H1 (cell line): ENCODE measurements around the gene RPUSD1. TPM values are rescaled to one million over a fixed set of nuclear protein-coding genes. Genes with fewer than 3 reads are reported as not detected.

ENCODE experiments used
- CTCF ChIA-PET: fragments of 300-600 bp; sonication (Branson Sonifier 250); formaldehyde crosslinking; loops from one replicate; lab custom pipeline; 2021; ENCODE audit not compliant: partially characterized antibody; lab: Charles Lee
- POLR2A ChIA-PET: fragments of 300-600 bp; sonication (Branson Sonifier 250); formaldehyde crosslinking; loops from one replicate; lab custom pipeline; 2021; ENCODE audit warnings: inconsistent platforms; ENCODE audit not compliant: partially characterized antibody; lab: Charles Lee
- DNase-seq, 2 experiments: peaks; one replicate each; pipeline versions ENCODE4 v3.0.0 to v3.0.0-alpha.2; 2010 to 2022; ENCODE audit warnings: low spot score in 2 of 2, low read depth in 1 of 2, mixed read lengths in 1 of 2
- FAIRE-seq: peaks from 2 replicates; lab custom pipeline; 2011; peaks lifted over from hg19 to GRCh38; lab: Jason Lieb, UNC
- H2AFZ ChIP-seq: 2 replicates; pipeline ENCODE4 v1.8.1; 2012; ENCODE audit warnings: low read length, inconsistent platforms
- H2AK5ac ChIP-seq: 2 replicates; pipeline ENCODE4 v1.6.1; 2013; ENCODE audit warnings: low read depth, low read length
- H2BK120ac ChIP-seq: replicated peaks from 2 replicates; pipeline ENCODE3; 2013; ENCODE audit warnings: low read depth, low read length, inconsistent platforms
- H2BK12ac ChIP-seq: 2 replicates; pipeline ENCODE4 v1.6.1; 2013; ENCODE audit warnings: low read depth, low read length
- H2BK15ac ChIP-seq: 2 replicates; pipeline ENCODE4 v1.6.1; 2013; ENCODE audit warnings: low read length
- H2BK20ac ChIP-seq: 2 replicates; pipeline ENCODE4 v1.6.1; 2013; ENCODE audit warnings: low read length
- H2BK5ac ChIP-seq: 2 replicates; pipeline ENCODE4 v1.6.1; 2013; ENCODE audit warnings: low read depth, low read length
- H3K14ac ChIP-seq: 2 replicates; pipeline ENCODE4 v1.6.1; 2013; ENCODE audit warnings: inconsistent platforms; ENCODE audit not compliant: insufficient read length
- H3K18ac ChIP-seq: 2 replicates; pipeline ENCODE4 v1.6.1; 2013; ENCODE audit warnings: low read length; ENCODE audit errors: extremely low read depth
- H3K23ac ChIP-seq: 2 replicates; pipeline ENCODE4 v1.6.1; 2013; ENCODE audit warnings: inconsistent platforms; ENCODE audit not compliant: insufficient read length
- H3K23me2 ChIP-seq: 2 replicates; pipeline ENCODE4 v1.6.1; 2013; ENCODE audit warnings: low read depth, low read length
- H3K27ac ChIP-seq: 2 replicates; pipeline ENCODE4 v1.6.1; 2011; ENCODE audit warnings: low read depth, low read length, inconsistent platforms
- H3K27me3 ChIP-seq, 4 experiments: replicated peaks in 1 of 4; 1 replicate in 1 of 4; 2 replicates in 3 of 4; pipeline versions ENCODE4 v1.6.1 to v1.8.1; 2011 to 2013; ENCODE audit warnings: low read length in 3 of 4, mild to moderate bottlenecking in 3 of 4, inconsistent platforms in 2 of 4, mixed read lengths in 2 of 4, moderate library complexity in 1 of 4; ENCODE audit not compliant: control insufficient read depth in 3 of 4, insufficient read depth in 3 of 4; ENCODE audit errors: extremely low read depth in 1 of 4
- H3K36me3 ChIP-seq, 4 experiments: 2 replicates each; pipeline versions ENCODE4 v1.6.1 to v1.8.1; 2011 to 2013; ENCODE audit warnings: mild to moderate bottlenecking in 4 of 4, low read length in 3 of 4, moderate library complexity in 2 of 4, control low read depth in 1 of 4, inconsistent platforms in 1 of 4; ENCODE audit not compliant: insufficient read depth in 4 of 4, control insufficient read depth in 2 of 4
- H3K4ac ChIP-seq: replicated peaks from 2 replicates; pipeline ENCODE3; 2013; ENCODE audit warnings: low read length, low read depth, mixed read lengths, inconsistent platforms; ENCODE audit not compliant: insufficient read length
- H3K4me1 ChIP-seq, 4 experiments: replicated peaks in 1 of 4; 1 replicate in 1 of 4; 2 replicates in 3 of 4; pipeline versions ENCODE4 v1.6.1 to v1.8.1; 2011 to 2013; ENCODE audit warnings: low read length in 3 of 4, inconsistent platforms in 2 of 4, mixed read lengths in 1 of 4; ENCODE audit not compliant: insufficient read depth in 4 of 4, control insufficient read depth in 3 of 4
- H3K4me2 ChIP-seq, 2 experiments: 2 replicates each; pipeline versions ENCODE4 v1.6.1 to v1.8.1; 2011 to 2013; ENCODE audit warnings: low read depth in 2 of 2, low read length in 2 of 2, control low read depth in 1 of 2, inconsistent platforms in 1 of 2, mild to moderate bottlenecking in 1 of 2; ENCODE audit not compliant: insufficient read depth in 1 of 2
- H3K4me3 ChIP-seq, 4 experiments: fragments of 200-600, 300-600 bp in 1 of 4; sonication (generic), shearing (Covaris generic), sonication (Bioruptor Twin) in 1 of 4; 2 replicates each; pipeline versions ENCODE4 v1.5.1 to v1.8.1; 2011 to 2016; ENCODE audit warnings: low read length in 4 of 4, low read depth in 3 of 4, control low read depth in 2 of 4, inconsistent platforms in 2 of 4, mild to moderate bottlenecking in 2 of 4, mixed read lengths in 1 of 4, moderate library complexity in 1 of 4; ENCODE audit not compliant: insufficient read depth in 2 of 4; ENCODE audit errors: extremely low read depth in 1 of 4
- H3K56ac ChIP-seq: replicated peaks from 2 replicates; pipeline ENCODE3; 2013; ENCODE audit warnings: low read depth, mild to moderate bottlenecking, mixed read lengths, low read length, inconsistent platforms; ENCODE audit not compliant: insufficient read length
- H3K79me1 ChIP-seq: 2 replicates; pipeline ENCODE4 v1.6.1; 2013; ENCODE audit warnings: low read depth, low read length, control low read depth
- H3K79me2 ChIP-seq, 2 experiments: 2 replicates each; pipeline versions ENCODE4 v1.6.1 to v1.8.1; 2012 to 2013; ENCODE audit warnings: low read length in 2 of 2, mild to moderate bottlenecking in 2 of 2, inconsistent platforms in 1 of 2; ENCODE audit not compliant: insufficient read depth in 2 of 2, control insufficient read depth in 1 of 2
- H3K9ac ChIP-seq, 4 experiments: replicated peaks in 1 of 4; 1 replicate in 1 of 4; 2 replicates in 3 of 4; pipeline versions ENCODE4 v1.6.1 to v1.8.1; 2011 to 2013; ENCODE audit warnings: low read depth in 3 of 4, low read length in 3 of 4, control low read depth in 2 of 4, mild to moderate bottlenecking in 2 of 4, moderate library complexity in 2 of 4, inconsistent platforms in 1 of 4; ENCODE audit errors: extremely low read depth in 1 of 4
- H3K9me3 ChIP-seq, 2 experiments: 2 replicates each; pipeline versions ENCODE4 v1.6.1 to v1.8.1; 2012 to 2013; ENCODE audit warnings: mild to moderate bottlenecking in 2 of 2, moderate library complexity in 2 of 2, control low read depth in 1 of 2, inconsistent platforms in 1 of 2, low read depth in 1 of 2, low read length in 1 of 2, mixed read lengths in 1 of 2; ENCODE audit not compliant: insufficient read depth in 2 of 2
- H4K20me1 ChIP-seq, 2 experiments: replicated peaks in 1 of 2; 2 replicates each; pipeline versions ENCODE3 to v1.8.1; 2011 to 2013; ENCODE audit warnings: inconsistent platforms in 2 of 2, low read length in 2 of 2, mild to moderate bottlenecking in 1 of 2; ENCODE audit not compliant: insufficient read depth in 2 of 2, control insufficient read depth in 1 of 2
- H4K5ac ChIP-seq: 2 replicates; pipeline ENCODE4 v1.6.1; 2013; ENCODE audit warnings: low read length, low read depth, mixed read lengths, inconsistent platforms; ENCODE audit not compliant: insufficient read length
- H4K8ac ChIP-seq: 2 replicates; pipeline ENCODE4 v1.8.0; 2013; ENCODE audit warnings: mild to moderate bottlenecking, moderate library complexity, low read length, inconsistent platforms; ENCODE audit not compliant: insufficient read depth; ENCODE audit errors: extremely low read depth
- H4K91ac ChIP-seq: replicated peaks from 2 replicates; pipeline ENCODE3; 2013; ENCODE audit warnings: low read length, mixed read lengths, inconsistent platforms; ENCODE audit not compliant: insufficient read length
- BACH1 ChIP-seq: IDR thresholded peaks from 2 replicates; pipeline ENCODE4 v1.6.1; 2012; ENCODE audit warnings: low read length, improper control_type of control experiment
- BRCA1 ChIP-seq: IDR thresholded peaks from 2 replicates; pipeline ENCODE4 v1.6.1; 2012; ENCODE audit warnings: low read depth, low read length, improper control_type of control experiment
- CHD2 ChIP-seq: IDR thresholded peaks from 2 replicates; pipeline ENCODE4 v1.6.1; 2012; ENCODE audit warnings: low read length, improper control_type of control experiment
- CREB1 ChIP-seq: IDR thresholded peaks from 2 replicates; pipeline ENCODE4 v1.6.1; 2012; ENCODE audit warnings: inconsistent platforms
- EGR1 ChIP-seq: IDR thresholded peaks from 2 replicates; pipeline ENCODE4 v1.6.1; 2011; ENCODE audit warnings: low read depth, low read length, borderline replicate concordance
- KDM1A ChIP-seq: fragments of 200-600, 300-600 bp; sonication (generic); IDR thresholded peaks from 2 replicates; pipeline ENCODE4 v1.7.1; 2016; ENCODE audit warnings: mild to moderate bottlenecking, low read length, borderline replicate concordance
- KDM4A ChIP-seq: IDR thresholded peaks from one replicate; pipeline ENCODE4 v1.7.1; 2012; ENCODE audit warnings: low read depth, mild to moderate bottlenecking, moderate library complexity, low read length, inconsistent platforms; ENCODE audit not compliant: severe bottlenecking
- SIN3A ChIP-seq, 2 experiments: IDR thresholded peaks in 1 of 2; conservative IDR thresholded peaks in 1 of 2; 2 replicates each; pipeline ENCODE4 v1.6.1; 2011 to 2012; ENCODE audit warnings: low read length in 2 of 2, improper control_type of control experiment in 1 of 2, low read depth in 1 of 2, mild to moderate bottlenecking in 1 of 2
- TBP ChIP-seq: IDR thresholded peaks from 2 replicates; pipeline ENCODE4 v1.6.1; 2011; ENCODE audit warnings: low read depth, low read length, improper control_type of control experiment
- WGBS, 2 experiments: shearing (Covaris generic) in 1 of 2; methylation state at CpG; one replicate each; pipeline versions ENCODE4 v1.1.6 to v1.1.7; 2013 to 2015; ENCODE audit warnings: low lambda C conversion rate in 2 of 2, mixed read lengths in 2 of 2, inconsistent platforms in 1 of 2, low coverage in 1 of 2, missing lambda C conversion rate in 1 of 2; ENCODE audit not compliant: insufficient replicate concordance in 2 of 2, insufficient coverage in 1 of 2, insufficient read length in 1 of 2; ENCODE audit errors: extremely low coverage in 1 of 2, missing lambda C conversion rate in 1 of 2; 5-methylcytosine and 5-hydroxymethylcytosine counted together
- polyA plus RNA-seq, 7 experiments: library from polyadenylated mRNA; depleted of rRNA in 3 of 7; stranded (reverse) in 5 of 7; unstranded in 2 of 7; fragments of >200 nt in 5 of 7; fragments of 200-250 nt in 2 of 7; gene quantifications; 1 replicate in 5 of 7; 2 replicates in 1 of 7; 4 replicates in 1 of 7; pipeline versions ENCODE4 v1.2.1 to v1.2.3, GENCODE V29; 2011 to 2013; ENCODE audit warnings: missing spikeins in 2 of 7, mixed read lengths in 2 of 7
- total RNA-seq: library from RNA; stranded (reverse); fragmentation: NEBNext Ultra II Directional; extraction: Animal tissue kit (Norgen Biotek cat#: 25700); gene quantifications from 2 replicates; pipeline ENCODE4 v1.2.1, GENCODE V29; 2021

RPUSD1 gene
- total and polyA plus RNA-seq, 2 of the 8 experiments (the other 6 are each of a cell fraction or from before 2014, with no cell fraction given), result 32.2 to 61.8 TPM

DNA sequence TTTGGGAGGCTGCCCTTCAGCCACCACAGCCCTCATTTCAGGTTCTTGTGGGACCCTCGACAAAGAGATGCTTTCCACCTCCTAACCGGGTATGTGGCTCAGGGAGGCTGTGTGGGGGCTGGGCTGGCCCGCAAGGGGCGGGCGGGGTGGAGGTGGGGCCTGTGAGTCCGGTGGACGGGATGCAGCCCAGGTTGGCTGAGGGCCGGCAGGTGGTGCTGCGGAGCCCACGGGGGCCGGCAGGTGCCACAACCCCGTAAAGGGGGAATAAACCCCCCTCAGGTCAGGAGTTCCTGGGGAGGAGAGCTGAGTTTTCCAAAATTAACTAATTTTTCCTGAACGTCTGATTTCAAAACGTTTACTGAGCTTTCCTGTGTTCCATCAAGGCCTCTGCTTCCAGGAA is 42.4 kb downstream of the RPUSD1 start:
- Histone ChIP-seq H2AFZ (no peak overlapping the region), H4K8ac (peak overlapping the region; percentile 86; the same call in 1 of the 2 replicates), H3K27ac (no peak overlapping the region), H2BK120ac (no peak overlapping the region), H3K27me3 (no peaks in the 10 kb centered on the region), H2AK5ac (no peak overlapping the region), H3K4me2 (0 out of 4 replicates have a peak overlapping the region, but pooled peaks of 1 of the 2 experiments have one; percentile 9), H2BK20ac (no peak overlapping the region), H3K4ac (no peak overlapping the region), H4K5ac (no peak overlapping the region), H3K79me2 (no peaks in the 10 kb centered on the region), H2BK12ac (no peak overlapping the region), H2BK15ac (no peak overlapping the region), H4K20me1 (no peaks in the 10 kb centered on the region), H3K23ac (no peak overlapping the region), H3K36me3 (no peaks in the 10 kb centered on the region), H3K23me2 (no peaks in the 10 kb centered on the region; the same call in 1 of the 2 replicates), H2BK5ac (no peak overlapping the region), H3K14ac (no peak overlapping the region), H3K4me3 (no peak overlapping the region), H3K4me1 (peaks cover 0 to 3% (median 1%) of the 10 kb centered on the region in 4 experiments; a peak in 2 of 7 replicates), H4K91ac (peak overlapping the region; percentile 42), H3K18ac (no peak overlapping the region), H3K79me1 (no peaks in the 10 kb centered on the region), H3K9ac (no peak overlapping the region), H3K56ac (no peak overlapping the region), H3K9me3 (no peaks in the 10 kb centered on the region)
- ChIA-PET CTCF (interaction anchor here (0.6 to 35.8 kb wide), 11 partner anchors 9 to 132 kb away, joined by 3 to 977 read pairs (median 10); partner anchors contain the start of genes ANTKMT, CCDC78, CHTF18 and FBXL16), POLR2A (interaction anchor here (0.6 to 1.6 kb wide), 6 partner anchors 9 to 61 kb away, joined by 3 to 6 read pairs (median 3); no protein-coding TSS in a partner anchor)
- peak in 1 of 2 experiments; percentile 85 for DNase-seq
- no peak for FAIRE-seq
- WGBS, 2 experiments, result 4% methylated on average over 12 of the region's 14 CpGs; no CpG with 5 or more reads in 1 of the 2 experiments
- TF ChIP-seq KDM4A (no peak), BRCA1 (no peak), CHD2 (0 out of 2 replicates have a peak, but pooled peaks have one; percentile 30), BACH1 (no peak), SIN3A (conservative IDR thresholded peaks at IDR 0.05 in 1 of 2, IDR thresholded peaks at IDR 0.05 in 1 of 2; ENCODE audit: low read depth in 1 of 2, low read length in 2 of 2) (no peak), KDM1A (no peak), TBP (no peak), CREB1 (no peak), EGR1 (0 out of 2 replicates have a peak, but pooled peaks have one; percentile 2)
